Esophagus muscularis mucosa (tissue), 4 donors: ENCODE measurements around the gene PPP2R5C.

ENCODE experiments used
- EP300 ChIP-seq: sonication (generic); formaldehyde crosslinking; IDR thresholded peaks from one replicate; pipeline ENCODE4 v1.6.1; 2017; ENCODE audit warnings: antibody characterized with exemption
- POLR2A ChIP-seq: fragments of 450-650 bp; IDR thresholded peaks from one replicate; pipeline ENCODE4 v1.6.1; 2017; ENCODE audit warnings: antibody characterized with exemption, moderate library complexity, mild to moderate bottlenecking, low read depth
- POLR2AphosphoS5 ChIP-seq, 2 donors: sonication (generic); formaldehyde crosslinking; IDR thresholded peaks; one replicate each; pipeline ENCODE4 v1.6.1; 2017; ENCODE audit warnings: antibody characterized with exemption in 2 of 2
- TF ChIP-seq, protein P1 (sequence below), 3 experiments: fragments of 200-600 bp in 2 of 3; fragments of 450-650 bp in 1 of 3; sonication (generic) in 2 of 3; IDR thresholded peaks; one replicate each; pipeline ENCODE4 v1.5.1; 2017 to 2019; ENCODE audit warnings: antibody characterized with exemption in 3 of 3, mild to moderate bottlenecking in 2 of 3, moderate library complexity in 1 of 3

DNA sequence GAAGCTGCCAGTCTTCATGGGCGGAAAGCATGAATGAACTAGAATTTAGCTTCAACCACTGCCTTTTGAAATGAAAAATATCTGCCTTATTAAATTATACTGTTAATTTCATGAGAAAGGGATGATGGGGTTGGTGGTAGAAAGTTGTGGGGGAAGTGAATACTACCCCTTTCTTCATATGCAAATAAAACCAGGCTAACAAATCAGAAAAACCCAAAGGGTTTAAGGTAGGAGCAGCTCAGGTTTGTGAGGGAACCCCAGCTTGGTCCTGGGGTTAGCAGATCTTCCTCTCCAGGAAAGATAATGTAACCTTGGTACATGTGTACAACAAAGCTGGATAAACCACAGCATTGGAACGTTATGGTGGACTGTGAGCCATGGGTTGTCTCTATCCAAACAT lies 84.0 kb downstream of the PPP2R5C start:
- TF ChIP-seq EP300 = no peak
- TF ChIP-seq, protein P1, sequence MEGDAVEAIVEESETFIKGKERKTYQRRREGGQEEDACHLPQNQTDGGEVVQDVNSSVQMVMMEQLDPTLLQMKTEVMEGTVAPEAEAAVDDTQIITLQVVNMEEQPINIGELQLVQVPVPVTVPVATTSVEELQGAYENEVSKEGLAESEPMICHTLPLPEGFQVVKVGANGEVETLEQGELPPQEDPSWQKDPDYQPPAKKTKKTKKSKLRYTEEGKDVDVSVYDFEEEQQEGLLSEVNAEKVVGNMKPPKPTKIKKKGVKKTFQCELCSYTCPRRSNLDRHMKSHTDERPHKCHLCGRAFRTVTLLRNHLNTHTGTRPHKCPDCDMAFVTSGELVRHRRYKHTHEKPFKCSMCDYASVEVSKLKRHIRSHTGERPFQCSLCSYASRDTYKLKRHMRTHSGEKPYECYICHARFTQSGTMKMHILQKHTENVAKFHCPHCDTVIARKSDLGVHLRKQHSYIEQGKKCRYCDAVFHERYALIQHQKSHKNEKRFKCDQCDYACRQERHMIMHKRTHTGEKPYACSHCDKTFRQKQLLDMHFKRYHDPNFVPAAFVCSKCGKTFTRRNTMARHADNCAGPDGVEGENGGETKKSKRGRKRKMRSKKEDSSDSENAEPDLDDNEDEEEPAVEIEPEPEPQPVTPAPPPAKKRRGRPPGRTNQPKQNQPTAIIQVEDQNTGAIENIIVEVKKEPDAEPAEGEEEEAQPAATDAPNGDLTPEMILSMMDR (IDR thresholded peaks at IDR 0.05) = no peak
- TF ChIP-seq POLR2A = no peak
- TF ChIP-seq POLR2AphosphoS5 (IDR thresholded peaks at IDR 0.05) = no peak
